ENCODE measurements around the gene TDP1. TPM values are rescaled to one million over a fixed set of nuclear protein-coding genes. Genes with fewer than 3 reads are reported as not detected.

Gene TDP1
- total and polyA plus RNA-seq, 4 donors, result 3.3 to 10.6 (median 4.2) TPM

GRCh38 chr14:89921346-89921745 is 34.4 kb upstream of the TDP1 start:
- Histone ChIP-seq H3K36me3 (ENCODE audit: control insufficient read depth in 4 of 4, insufficient read depth in 3 of 4, low read depth in 1 of 4, low read length in 3 of 4) (no peaks in the 10 kb centered on the region), H3K4me1 (ENCODE audit: control insufficient read depth in 4 of 4, insufficient read depth in 4 of 4, low read length in 3 of 4) (peaks cover 0 to 12% (median 6%) of the 10 kb centered on the region in 4 donors), H3K27me3 (ENCODE audit: control insufficient read depth in 4 of 4, insufficient read depth in 4 of 4, low read length in 3 of 4) (no peaks in the 10 kb centered on the region), H3K9ac (ENCODE audit: low read depth in 1 of 2, low read length in 2 of 2) (no peak overlapping the region), H3K27ac (ENCODE audit: low read depth in 1 of 2, low read length in 2 of 2) (no peak overlapping the region), H3K9me3 (ENCODE audit: control insufficient read depth in 4 of 4, low read length in 3 of 4) (no peaks in the 10 kb centered on the region), H3K4me3 (ENCODE audit: low read depth in 1 of 3, low read length in 3 of 3) (no peak overlapping the region)
- no peak for DNase-seq (ENCODE audit: low spot score)
- TF ChIP-seq JUND (IDR thresholded peaks at IDR 0.05), result no peak
- 98% methylated on average over 3 of the region's 3 CpGs for WGBS

GRCh38 chr14:89922031-89922907 is 33.5 kb upstream of the TDP1 start:
- Histone ChIP-seq H3K9me3 (ENCODE audit: control insufficient read depth in 4 of 4, low read length in 3 of 4) (no peaks in the 10 kb centered on the region), H3K36me3 (ENCODE audit: control insufficient read depth in 4 of 4, insufficient read depth in 3 of 4, low read depth in 1 of 4, low read length in 3 of 4) (no peaks in the 10 kb centered on the region), H3K27me3 (ENCODE audit: control insufficient read depth in 4 of 4, insufficient read depth in 4 of 4, low read length in 3 of 4) (no peaks in the 10 kb centered on the region), H3K4me3 (ENCODE audit: low read depth in 1 of 3, low read length in 3 of 3) (no peak overlapping the region), H3K4me1 (ENCODE audit: control insufficient read depth in 4 of 4, insufficient read depth in 4 of 4, low read length in 3 of 4) (peaks cover 0 to 12% (median 6%) of the 10 kb centered on the region in 4 donors), H3K27ac (ENCODE audit: low read depth in 1 of 2, low read length in 2 of 2) (no peak overlapping the region), H3K9ac (ENCODE audit: low read depth in 1 of 2, low read length in 2 of 2) (peak overlapping the region in 1 of 2 donors; percentile 1)
- WGBS, result 93% methylated on average over 6 of the region's 6 CpGs
- no peak for DNase-seq (ENCODE audit: low spot score)
- TF ChIP-seq RAD21 (IDR thresholded peaks at IDR 0.05) (no peak), NR2F2 (IDR thresholded peaks at IDR 0.05) (no peak), FOXA1 (IDR thresholded peaks at IDR 0.05) (no peak), SP1 (IDR thresholded peaks at IDR 0.05) (no peak), HNF4G (IDR thresholded peaks at IDR 0.05) (no peak), JUND (IDR thresholded peaks at IDR 0.05) (no peak), HNF4A (conservative IDR thresholded peaks at IDR 0.05) (no peak), GABPA (IDR thresholded peaks at IDR 0.05 in 1 of 2, conservative IDR thresholded peaks at IDR 0.05 in 1 of 2) (no peak), REST (IDR thresholded peaks at IDR 0.05) (no peak), ATF3 (IDR thresholded peaks at IDR 0.05) (no peak), TAF1 (conservative IDR thresholded peaks at IDR 0.05) (no peak), YY1 (IDR thresholded peaks at IDR 0.05) (no peak), RXRA (IDR thresholded peaks at IDR 0.05) (no peak), FOXA2 (IDR thresholded peaks at IDR 0.05) (no peak), EGR1 (IDR thresholded peaks at IDR 0.05; ENCODE audit: low read depth in 2 of 2) (no peak), ZBTB33 (IDR thresholded peaks at IDR 0.05) (no peak)
- TF ChIP-seq, protein P1, sequence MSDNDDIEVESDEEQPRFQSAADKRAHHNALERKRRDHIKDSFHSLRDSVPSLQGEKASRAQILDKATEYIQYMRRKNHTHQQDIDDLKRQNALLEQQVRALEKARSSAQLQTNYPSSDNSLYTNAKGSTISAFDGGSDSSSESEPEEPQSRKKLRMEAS (IDR thresholded peaks at IDR 0.05), result no peak
- TF ChIP-seq, protein P2, sequence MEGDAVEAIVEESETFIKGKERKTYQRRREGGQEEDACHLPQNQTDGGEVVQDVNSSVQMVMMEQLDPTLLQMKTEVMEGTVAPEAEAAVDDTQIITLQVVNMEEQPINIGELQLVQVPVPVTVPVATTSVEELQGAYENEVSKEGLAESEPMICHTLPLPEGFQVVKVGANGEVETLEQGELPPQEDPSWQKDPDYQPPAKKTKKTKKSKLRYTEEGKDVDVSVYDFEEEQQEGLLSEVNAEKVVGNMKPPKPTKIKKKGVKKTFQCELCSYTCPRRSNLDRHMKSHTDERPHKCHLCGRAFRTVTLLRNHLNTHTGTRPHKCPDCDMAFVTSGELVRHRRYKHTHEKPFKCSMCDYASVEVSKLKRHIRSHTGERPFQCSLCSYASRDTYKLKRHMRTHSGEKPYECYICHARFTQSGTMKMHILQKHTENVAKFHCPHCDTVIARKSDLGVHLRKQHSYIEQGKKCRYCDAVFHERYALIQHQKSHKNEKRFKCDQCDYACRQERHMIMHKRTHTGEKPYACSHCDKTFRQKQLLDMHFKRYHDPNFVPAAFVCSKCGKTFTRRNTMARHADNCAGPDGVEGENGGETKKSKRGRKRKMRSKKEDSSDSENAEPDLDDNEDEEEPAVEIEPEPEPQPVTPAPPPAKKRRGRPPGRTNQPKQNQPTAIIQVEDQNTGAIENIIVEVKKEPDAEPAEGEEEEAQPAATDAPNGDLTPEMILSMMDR (IDR thresholded peaks at IDR 0.05; ENCODE audit: low read depth, low read length, missing input control), result no peak
